GM23338 (cell line): ENCODE measurements around the gene ABL1. TPM values are rescaled to one million over a fixed set of nuclear protein-coding genes. Genes with fewer than 3 reads are reported as not detected.

Experiments used
- ATAC-seq: fragments of 200-7000 bp; cut with Tn5 transposase; 3 replicates; pipeline ENCODE4 v1.9.1; 2020
- DNase-seq: peaks from one replicate; pipeline ENCODE4 v3.0.0-alpha.2; 2015; ENCODE audit warnings: low spot score
- H2AFZ ChIP-seq: fragments of 200-600 bp; sonication (generic); 2 replicates; pipeline ENCODE4 v1.8.0; 2016; ENCODE audit warnings: antibody characterized with exemption, mild to moderate bottlenecking, moderate library complexity
- H3F3A ChIP-seq: fragments of 200-600 bp; sonication (generic); replicated peaks from 2 replicates; pipeline ENCODE4 v1.8.0; 2017; ENCODE audit warnings: antibody characterized with exemption, mixed run types, low read depth
- H3K27ac ChIP-seq: fragments of 200-600 bp; sonication (generic); 2 replicates; pipeline ENCODE4 v1.6.1; 2016; ENCODE audit warnings: low read depth
- H3K27me3 ChIP-seq: fragments of 200-600 bp; sonication (generic); 2 replicates; pipeline ENCODE4 v1.8.0; 2016; ENCODE audit warnings: mild to moderate bottlenecking, mixed run types, moderate library complexity; ENCODE audit not compliant: insufficient read depth
- H3K36me3 ChIP-seq: fragments of 200-600 bp; sonication (generic); 2 replicates; pipeline ENCODE4 v1.8.0; 2016; ENCODE audit warnings: mild to moderate bottlenecking; ENCODE audit not compliant: insufficient read depth
- H3K4me1 ChIP-seq: fragments of 200-600 bp; sonication (generic); 2 replicates; pipeline ENCODE4 v1.8.0; 2016; ENCODE audit warnings: mild to moderate bottlenecking, moderate library complexity; ENCODE audit not compliant: insufficient read depth
- H3K4me2 ChIP-seq: fragments of 200-600 bp; sonication (generic); 2 replicates; pipeline ENCODE4 v1.7.1; 2017; ENCODE audit warnings: mixed run types
- H3K4me3 ChIP-seq: fragments of 200-600 bp; sonication (generic); 2 replicates; pipeline ENCODE4 v1.6.1; 2016; ENCODE audit warnings: mixed run types
- H3K79me2 ChIP-seq: fragments of 200-600 bp; sonication (generic); replicated peaks from 2 replicates; pipeline ENCODE4 v1.8.0; 2017; ENCODE audit warnings: mild to moderate bottlenecking; ENCODE audit not compliant: insufficient read depth
- H3K9me2 ChIP-seq: fragments of 200-600 bp; sonication (generic); 2 replicates; pipeline ENCODE4 v1.8.0; 2017; ENCODE audit not compliant: insufficient read depth
- H4K20me1 ChIP-seq: fragments of 200-600 bp; sonication (generic); replicated peaks from 2 replicates; pipeline ENCODE4 v1.8.0; 2017; ENCODE audit warnings: mild to moderate bottlenecking; ENCODE audit not compliant: insufficient read depth
- H3K27ac Mint-ChIP-seq: 2 replicates; pipeline ENCODE4 v1.8.0; 2020; ENCODE audit warnings: inconsistent platforms, mild to moderate bottlenecking, moderate library complexity, mixed read lengths
- H3K27me3 Mint-ChIP-seq: 3 replicates; pipeline ENCODE4 v1.8.0; 2022; ENCODE audit warnings: low read depth, mild to moderate bottlenecking, moderate library complexity, mixed read lengths, inconsistent platforms; ENCODE audit not compliant: insufficient read depth, poor library complexity
- H3K36me3 Mint-ChIP-seq: 3 replicates; pipeline ENCODE4 v1.8.0; 2021; ENCODE audit warnings: low read depth, mild to moderate bottlenecking, inconsistent platforms, moderate library complexity, mixed read lengths
- H3K4me1 Mint-ChIP-seq: 3 replicates; pipeline ENCODE4 v1.8.0; 2020; ENCODE audit warnings: mild to moderate bottlenecking, inconsistent platforms, mixed read lengths
- H3K4me3 Mint-ChIP-seq: 3 replicates; pipeline ENCODE4 v1.8.0; 2021; ENCODE audit warnings: moderate library complexity, mild to moderate bottlenecking, inconsistent platforms, mixed read lengths
- H3K9me3 Mint-ChIP-seq: 3 replicates; pipeline ENCODE4 v1.8.0; 2020; ENCODE audit warnings: moderate library complexity, mild to moderate bottlenecking, inconsistent platforms, mixed read lengths
- NANOG ChIP-seq: IDR thresholded peaks from 2 replicates; pipeline ENCODE4 v1.6.1; 2016; ENCODE audit warnings: antibody characterized with exemption, borderline replicate concordance
- STAT1 ChIP-seq: IDR thresholded peaks from one replicate; pipeline ENCODE4 v1.6.1; 2016; ENCODE audit warnings: antibody characterized with exemption; ENCODE audit not compliant: unreplicated experiment
- ZNF114 ChIP-seq: fragments of 250-450 bp; sonication (Bioruptor Pico); IDR thresholded peaks from 2 replicates; pipeline ENCODE4 v1.5.0; 2020; ENCODE audit warnings: mild to moderate bottlenecking, moderate library complexity
- polyA plus RNA-seq: library from polyadenylated mRNA; unstranded; fragments of >200 nt; fragmentation: Nextera tagmentation; extraction: Ambion mirVana; gene quantifications from 2 replicates; pipeline ENCODE4 v1.2.1, GENCODE V29; 2016
- total RNA-seq: library from RNA; depleted of rRNA; stranded (reverse); fragments of >200 nt; shearing (Covaris generic); gene quantifications from 2 replicates; pipeline ENCODE4 v1.2.3, GENCODE V29; 2014
- TF ChIP-seq, protein P1 (sequence below), 2 experiments: fragments of 200-600 bp in 1 of 2; sonication (generic) in 1 of 2; conservative IDR thresholded peaks; 2 replicates each; pipeline versions ENCODE4 v1.5.1 to v1.6.1; 2016 to 2017; ENCODE audit warnings: antibody characterized with exemption in 2 of 2, low read depth in 2 of 2, mild to moderate bottlenecking in 2 of 2, moderate library complexity in 1 of 2
- TF ChIP-seq, protein P2 (sequence below): IDR thresholded peaks from one replicate; pipeline ENCODE4 v1.6.1; 2018; ENCODE audit warnings: antibody characterized with exemption; ENCODE audit not compliant: unreplicated experiment
- TF ChIP-seq, protein P3 (sequence below): IDR thresholded peaks from 2 replicates; pipeline ENCODE4 v1.6.1; 2016; ENCODE audit warnings: antibody characterized with exemption

The ABL1 gene
- total and polyA plus RNA-seq, 2 experiments from 2014 or later = 20.7 to 85.1 TPM

DNA sequence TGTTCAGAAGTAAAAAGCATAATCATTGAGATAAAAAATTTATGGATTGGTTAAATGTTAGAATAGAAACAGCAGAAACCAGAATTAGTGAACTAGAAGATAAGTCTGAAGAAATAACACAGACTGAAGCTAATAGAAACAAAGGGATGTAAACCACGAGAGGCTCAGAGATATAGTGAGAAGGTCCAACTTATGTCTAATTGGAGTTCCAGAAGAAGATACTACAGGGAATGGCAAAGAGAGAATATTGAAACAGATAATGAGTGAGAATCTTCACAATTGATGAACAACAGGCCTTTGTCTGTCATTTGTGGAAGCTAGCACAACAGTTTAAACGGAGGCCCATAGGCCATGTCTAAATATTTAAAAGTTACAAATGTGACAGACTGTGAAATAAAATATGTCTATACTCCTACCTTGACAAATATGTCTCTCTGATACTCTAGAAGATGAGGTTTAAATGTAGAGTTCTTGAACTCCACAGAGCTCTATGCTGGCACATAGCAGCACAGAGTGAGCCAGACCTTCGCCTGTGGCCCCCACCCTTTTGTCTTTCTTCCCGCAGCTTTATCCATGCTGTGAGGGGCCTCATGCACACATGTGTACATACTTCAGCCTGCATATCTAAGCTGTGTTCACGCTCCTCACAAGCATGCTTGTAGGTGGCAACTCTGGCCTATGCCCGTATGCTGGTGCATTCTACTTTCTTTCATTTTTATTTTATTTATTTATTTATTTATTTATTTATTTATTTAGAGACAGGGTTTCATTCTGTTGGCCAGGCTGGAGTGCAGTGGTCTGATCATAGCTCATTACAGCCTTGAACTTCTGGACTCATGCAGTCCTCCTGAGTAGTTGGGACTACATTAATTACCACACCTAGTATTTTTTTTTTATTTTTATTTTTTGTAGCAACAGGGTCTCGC is 45.0 kb upstream of the ABL1 start:
- H3F3A ChIP-seq = no peaks in the 10 kb centered on the region
- H3K36me3 ChIP-seq = no peaks in the 10 kb centered on the region
- H3K9me3 Mint-ChIP-seq = peaks cover 11% of the 10 kb centered on the region; the same call in 2 of the 3 replicates
- no peak overlapping the region for H3K27ac ChIP-seq
- H3K27me3 ChIP-seq = no peaks in the 10 kb centered on the region
- no peak overlapping the region for H2AFZ ChIP-seq
- ATAC-seq (no peak), DNase-seq (no peak)
- H3K9me2 ChIP-seq = no peaks in the 10 kb centered on the region
- no peaks in the 10 kb centered on the region; the same call in 1 of the 2 replicates for H4K20me1 ChIP-seq
- TF ChIP-seq NANOG (no peak), STAT1 (no peak), ZNF114 (CRISPR knock-in tag) (no peak)
- TF ChIP-seq, protein P1, sequence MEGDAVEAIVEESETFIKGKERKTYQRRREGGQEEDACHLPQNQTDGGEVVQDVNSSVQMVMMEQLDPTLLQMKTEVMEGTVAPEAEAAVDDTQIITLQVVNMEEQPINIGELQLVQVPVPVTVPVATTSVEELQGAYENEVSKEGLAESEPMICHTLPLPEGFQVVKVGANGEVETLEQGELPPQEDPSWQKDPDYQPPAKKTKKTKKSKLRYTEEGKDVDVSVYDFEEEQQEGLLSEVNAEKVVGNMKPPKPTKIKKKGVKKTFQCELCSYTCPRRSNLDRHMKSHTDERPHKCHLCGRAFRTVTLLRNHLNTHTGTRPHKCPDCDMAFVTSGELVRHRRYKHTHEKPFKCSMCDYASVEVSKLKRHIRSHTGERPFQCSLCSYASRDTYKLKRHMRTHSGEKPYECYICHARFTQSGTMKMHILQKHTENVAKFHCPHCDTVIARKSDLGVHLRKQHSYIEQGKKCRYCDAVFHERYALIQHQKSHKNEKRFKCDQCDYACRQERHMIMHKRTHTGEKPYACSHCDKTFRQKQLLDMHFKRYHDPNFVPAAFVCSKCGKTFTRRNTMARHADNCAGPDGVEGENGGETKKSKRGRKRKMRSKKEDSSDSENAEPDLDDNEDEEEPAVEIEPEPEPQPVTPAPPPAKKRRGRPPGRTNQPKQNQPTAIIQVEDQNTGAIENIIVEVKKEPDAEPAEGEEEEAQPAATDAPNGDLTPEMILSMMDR (conservative IDR thresholded peaks at IDR 0.05; ENCODE audit: low read depth in 2 of 2) = no peak
- TF ChIP-seq, protein P2, sequence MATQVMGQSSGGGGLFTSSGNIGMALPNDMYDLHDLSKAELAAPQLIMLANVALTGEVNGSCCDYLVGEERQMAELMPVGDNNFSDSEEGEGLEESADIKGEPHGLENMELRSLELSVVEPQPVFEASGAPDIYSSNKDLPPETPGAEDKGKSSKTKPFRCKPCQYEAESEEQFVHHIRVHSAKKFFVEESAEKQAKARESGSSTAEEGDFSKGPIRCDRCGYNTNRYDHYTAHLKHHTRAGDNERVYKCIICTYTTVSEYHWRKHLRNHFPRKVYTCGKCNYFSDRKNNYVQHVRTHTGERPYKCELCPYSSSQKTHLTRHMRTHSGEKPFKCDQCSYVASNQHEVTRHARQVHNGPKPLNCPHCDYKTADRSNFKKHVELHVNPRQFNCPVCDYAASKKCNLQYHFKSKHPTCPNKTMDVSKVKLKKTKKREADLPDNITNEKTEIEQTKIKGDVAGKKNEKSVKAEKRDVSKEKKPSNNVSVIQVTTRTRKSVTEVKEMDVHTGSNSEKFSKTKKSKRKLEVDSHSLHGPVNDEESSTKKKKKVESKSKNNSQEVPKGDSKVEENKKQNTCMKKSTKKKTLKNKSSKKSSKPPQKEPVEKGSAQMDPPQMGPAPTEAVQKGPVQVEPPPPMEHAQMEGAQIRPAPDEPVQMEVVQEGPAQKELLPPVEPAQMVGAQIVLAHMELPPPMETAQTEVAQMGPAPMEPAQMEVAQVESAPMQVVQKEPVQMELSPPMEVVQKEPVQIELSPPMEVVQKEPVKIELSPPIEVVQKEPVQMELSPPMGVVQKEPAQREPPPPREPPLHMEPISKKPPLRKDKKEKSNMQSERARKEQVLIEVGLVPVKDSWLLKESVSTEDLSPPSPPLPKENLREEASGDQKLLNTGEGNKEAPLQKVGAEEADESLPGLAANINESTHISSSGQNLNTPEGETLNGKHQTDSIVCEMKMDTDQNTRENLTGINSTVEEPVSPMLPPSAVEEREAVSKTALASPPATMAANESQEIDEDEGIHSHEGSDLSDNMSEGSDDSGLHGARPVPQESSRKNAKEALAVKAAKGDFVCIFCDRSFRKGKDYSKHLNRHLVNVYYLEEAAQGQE = no peak
- TF ChIP-seq, protein P3, sequence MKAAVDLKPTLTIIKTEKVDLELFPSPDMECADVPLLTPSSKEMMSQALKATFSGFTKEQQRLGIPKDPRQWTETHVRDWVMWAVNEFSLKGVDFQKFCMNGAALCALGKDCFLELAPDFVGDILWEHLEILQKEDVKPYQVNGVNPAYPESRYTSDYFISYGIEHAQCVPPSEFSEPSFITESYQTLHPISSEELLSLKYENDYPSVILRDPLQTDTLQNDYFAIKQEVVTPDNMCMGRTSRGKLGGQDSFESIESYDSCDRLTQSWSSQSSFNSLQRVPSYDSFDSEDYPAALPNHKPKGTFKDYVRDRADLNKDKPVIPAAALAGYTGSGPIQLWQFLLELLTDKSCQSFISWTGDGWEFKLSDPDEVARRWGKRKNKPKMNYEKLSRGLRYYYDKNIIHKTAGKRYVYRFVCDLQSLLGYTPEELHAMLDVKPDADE = no peak
- H3K79me2 ChIP-seq = peaks cover 68% of the 10 kb centered on the region
- peaks cover 14% of the 10 kb centered on the region for H3K4me1 ChIP-seq
- H3K4me3 Mint-ChIP-seq = no peak overlapping the region; the same call in 2 of the 3 replicates
- H3K36me3 Mint-ChIP-seq = peaks cover 16% of the 10 kb centered on the region
- no peak overlapping the region for H3K4me2 ChIP-seq
- H3K27me3 Mint-ChIP-seq = peaks cover 2% of the 10 kb centered on the region
- no peak overlapping the region for H3K27ac Mint-ChIP-seq
- H3K4me3 ChIP-seq = no peak overlapping the region
- H3K4me1 Mint-ChIP-seq = peaks cover 23% of the 10 kb centered on the region
